ENCODE data around the gene GEMIN7.

The GEMIN7 gene, protein sequence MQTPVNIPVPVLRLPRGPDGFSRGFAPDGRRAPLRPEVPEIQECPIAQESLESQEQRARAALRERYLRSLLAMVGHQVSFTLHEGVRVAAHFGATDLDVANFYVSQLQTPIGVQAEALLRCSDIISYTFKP

DNA sequence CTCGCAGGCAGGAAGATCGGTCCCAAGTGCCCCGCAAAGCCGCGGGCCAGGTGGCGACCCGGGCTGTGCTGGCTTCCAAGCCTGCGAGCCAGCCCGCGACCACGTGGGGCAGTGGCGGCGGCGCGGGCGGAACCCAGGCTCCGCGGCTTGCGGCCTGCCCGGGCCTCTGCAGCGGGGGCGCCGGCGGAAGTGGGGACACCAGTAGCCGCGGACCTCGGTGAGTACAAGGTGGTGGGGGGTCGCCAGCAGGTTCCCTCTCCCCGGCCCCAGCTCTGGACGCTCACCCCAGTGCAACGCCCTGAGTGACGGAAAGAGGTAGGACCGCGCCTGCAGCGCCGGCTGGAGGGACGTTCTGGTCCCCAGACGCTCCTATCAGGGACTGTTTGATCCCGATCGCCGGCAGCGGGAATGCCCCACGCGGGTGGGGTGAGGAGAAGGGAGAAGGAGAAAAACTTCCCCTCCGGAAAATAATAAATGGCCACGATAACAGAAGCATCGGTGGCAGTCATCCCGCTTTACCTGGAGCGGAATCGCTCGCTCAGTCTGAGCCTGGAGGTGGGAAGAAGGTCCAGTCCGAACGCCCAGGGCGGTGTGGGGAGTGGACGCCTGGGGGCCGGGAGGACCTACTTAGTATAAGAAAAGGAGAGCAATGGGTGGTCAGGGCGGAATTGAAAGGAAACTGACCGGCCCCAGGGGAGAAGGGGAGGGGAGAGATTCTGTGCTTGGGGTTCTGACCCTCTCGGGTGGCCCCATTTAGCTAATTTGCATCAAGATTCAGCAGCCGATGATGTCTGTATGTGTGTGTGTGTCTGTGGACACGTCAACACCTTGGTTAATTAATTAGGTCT is at the start of gene GEMIN7:
Gene GEMIN7, plus strand, starts transcription at position 198 of the 848 bp plus-strand sequence. CDS start 10,855 bp downstream, outside the sequence.
- no peaks in the 10 kb centered on the region for H3K9me3 ChIP-seq (ENCODE audit: low read length)
- TF ChIP-seq, protein P1, sequence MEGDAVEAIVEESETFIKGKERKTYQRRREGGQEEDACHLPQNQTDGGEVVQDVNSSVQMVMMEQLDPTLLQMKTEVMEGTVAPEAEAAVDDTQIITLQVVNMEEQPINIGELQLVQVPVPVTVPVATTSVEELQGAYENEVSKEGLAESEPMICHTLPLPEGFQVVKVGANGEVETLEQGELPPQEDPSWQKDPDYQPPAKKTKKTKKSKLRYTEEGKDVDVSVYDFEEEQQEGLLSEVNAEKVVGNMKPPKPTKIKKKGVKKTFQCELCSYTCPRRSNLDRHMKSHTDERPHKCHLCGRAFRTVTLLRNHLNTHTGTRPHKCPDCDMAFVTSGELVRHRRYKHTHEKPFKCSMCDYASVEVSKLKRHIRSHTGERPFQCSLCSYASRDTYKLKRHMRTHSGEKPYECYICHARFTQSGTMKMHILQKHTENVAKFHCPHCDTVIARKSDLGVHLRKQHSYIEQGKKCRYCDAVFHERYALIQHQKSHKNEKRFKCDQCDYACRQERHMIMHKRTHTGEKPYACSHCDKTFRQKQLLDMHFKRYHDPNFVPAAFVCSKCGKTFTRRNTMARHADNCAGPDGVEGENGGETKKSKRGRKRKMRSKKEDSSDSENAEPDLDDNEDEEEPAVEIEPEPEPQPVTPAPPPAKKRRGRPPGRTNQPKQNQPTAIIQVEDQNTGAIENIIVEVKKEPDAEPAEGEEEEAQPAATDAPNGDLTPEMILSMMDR (IDR thresholded peaks at IDR 0.05; ENCODE audit: low read length): peak; percentile 14; the same call in 1 of the 2 replicates
- no peak for TF ChIP-seq EZH2 (IDR thresholded peaks at IDR 0.05; ENCODE audit: borderline replicate concordance, low read length)

DNA sequence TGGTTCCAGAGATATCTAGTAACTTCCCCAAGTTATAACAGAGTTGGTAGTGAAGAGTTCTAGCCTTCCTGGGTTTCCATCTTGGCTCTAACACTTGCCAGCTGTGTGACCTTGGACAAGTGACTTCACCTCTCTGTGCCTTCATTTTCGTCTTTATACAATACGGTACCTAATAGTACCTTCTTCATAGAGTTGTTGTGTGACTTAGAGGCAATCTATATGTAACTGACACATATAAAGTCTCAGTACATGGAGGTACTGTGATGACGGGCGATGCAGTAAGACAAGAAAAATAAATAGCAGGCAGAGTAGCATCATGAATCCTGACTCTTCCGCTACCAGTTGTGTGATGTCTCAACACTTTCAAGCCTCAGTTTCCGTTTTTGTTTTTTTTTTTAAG is 48.2 kb upstream of the GEMIN7 start:
- H3K27me3 ChIP-seq (ENCODE audit: insufficient read depth, low read length): no peaks in the 10 kb centered on the region
- H3K9me3 ChIP-seq (ENCODE audit: low read length): no peaks in the 10 kb centered on the region
- no peaks in the 10 kb centered on the region for H3F3A ChIP-seq (ENCODE audit: insufficient read depth, low read length)
- H2AFZ ChIP-seq (ENCODE audit: low read length): no peak overlapping the region
- no peak overlapping the region for H3K9ac ChIP-seq (ENCODE audit: low read length)
- H3K4me1 ChIP-seq (ENCODE audit: insufficient read depth, low read length, severe bottlenecking): no peaks in the 10 kb centered on the region
- no peak overlapping the region for H3K4me2 ChIP-seq (ENCODE audit: low read length)
- H3K27ac ChIP-seq (ENCODE audit: low read depth, low read length, poor library complexity, severe bottlenecking): no peak overlapping the region
- peaks cover 72% of the 10 kb centered on the region for H3K36me3 ChIP-seq (ENCODE audit: insufficient read depth, low read length)
- H3K9me2 ChIP-seq (ENCODE audit: low read depth, low read length): no peaks in the 10 kb centered on the region
- H4K20me1 ChIP-seq (ENCODE audit: insufficient read depth, low read length): no peaks in the 10 kb centered on the region
- no peaks in the 10 kb centered on the region for H3K79me2 ChIP-seq (ENCODE audit: insufficient read depth, low read length)
- TF ChIP-seq EZH2 (IDR thresholded peaks at IDR 0.05; ENCODE audit: borderline replicate concordance, low read length): no peak
- TF ChIP-seq, protein P1 (IDR thresholded peaks at IDR 0.05; ENCODE audit: low read length): no peak
- no peak overlapping the region for H3K4me3 ChIP-seq (ENCODE audit: low read depth, low read length, poor library complexity, severe bottlenecking)

More for the DNA sequence above, at the start of gene GEMIN7:
- Histone ChIP-seq H3F3A (ENCODE audit: insufficient read depth, low read length) (peaks cover 13% of the 10 kb centered on the region), H3K36me3 (ENCODE audit: insufficient read depth, low read length) (peaks cover 34% of the 10 kb centered on the region), H3K27ac (ENCODE audit: low read depth, low read length, poor library complexity, severe bottlenecking) (peak within 1 kb of the TSS; percentile 85), H2AFZ (ENCODE audit: low read length) (no peak within 1 kb of the TSS), H3K4me1 (ENCODE audit: insufficient read depth, low read length, severe bottlenecking) (peaks cover 48% of the 10 kb centered on the region), H3K4me3 (ENCODE audit: low read depth, low read length, poor library complexity, severe bottlenecking) (peak within 1 kb of the TSS; percentile 90), H3K27me3 (ENCODE audit: insufficient read depth, low read length) (no peaks in the 10 kb centered on the region), H4K20me1 (ENCODE audit: insufficient read depth, low read length) (no peaks in the 10 kb centered on the region), H3K79me2 (ENCODE audit: insufficient read depth, low read length) (peaks cover 38% of the 10 kb centered on the region), H3K9me2 (ENCODE audit: low read depth, low read length) (no peaks in the 10 kb centered on the region), H3K4me2 (ENCODE audit: low read length) (peak within 1 kb of the TSS; percentile 94), H3K9ac (ENCODE audit: low read length) (peak within 1 kb of the TSS; percentile 93)

DNA sequence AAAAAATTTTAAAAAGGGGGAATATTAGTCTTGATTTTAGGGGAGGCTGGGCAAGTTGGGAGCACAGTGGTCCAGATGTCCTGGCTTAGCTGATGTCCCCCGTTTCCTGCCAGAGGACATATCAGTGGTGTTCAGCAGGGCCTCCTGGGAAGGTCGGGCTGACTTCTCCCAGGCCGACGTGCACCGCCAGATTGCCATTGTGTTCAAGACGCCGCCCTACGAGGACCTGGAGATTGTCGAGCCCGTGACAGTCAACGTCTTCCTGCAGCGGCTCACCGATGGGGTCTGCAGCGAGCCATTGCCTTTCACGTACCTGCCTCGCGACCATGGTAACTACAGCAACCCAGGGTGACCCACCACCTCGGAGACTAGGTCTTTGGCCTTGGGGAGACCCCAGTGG is 46.6 kb upstream of the GEMIN7 start:
- Histone ChIP-seq H3K9ac (ENCODE audit: low read length) (no peak overlapping the region), H3K27me3 (ENCODE audit: insufficient read depth, low read length) (no peaks in the 10 kb centered on the region), H3K4me2 (ENCODE audit: low read length) (no peak overlapping the region), H3K9me3 (ENCODE audit: low read length) (no peaks in the 10 kb centered on the region), H3K36me3 (ENCODE audit: insufficient read depth, low read length) (peaks cover 81% of the 10 kb centered on the region), H3K9me2 (ENCODE audit: low read depth, low read length) (no peaks in the 10 kb centered on the region), H2AFZ (ENCODE audit: low read length) (no peak overlapping the region), H3K27ac (ENCODE audit: low read depth, low read length, poor library complexity, severe bottlenecking) (no peak overlapping the region), H3K4me3 (ENCODE audit: low read depth, low read length, poor library complexity, severe bottlenecking) (no peak overlapping the region), H4K20me1 (ENCODE audit: insufficient read depth, low read length) (no peaks in the 10 kb centered on the region), H3F3A (ENCODE audit: insufficient read depth, low read length) (no peaks in the 10 kb centered on the region), H3K4me1 (ENCODE audit: insufficient read depth, low read length, severe bottlenecking) (no peaks in the 10 kb centered on the region), H3K79me2 (ENCODE audit: insufficient read depth, low read length) (no peaks in the 10 kb centered on the region)
- TF ChIP-seq, protein P1 (IDR thresholded peaks at IDR 0.05; ENCODE audit: low read length): no peak
- TF ChIP-seq EZH2 (IDR thresholded peaks at IDR 0.05; ENCODE audit: borderline replicate concordance, low read length): no peak

Measured in OCI-LY1 (cell line).